ENCODE results near the gene TMEM263. TPM values are rescaled to one million over a fixed set of nuclear protein-coding genes. Genes with fewer than 3 reads are reported as not detected.
A peak's percentile ranks its signal among the peaks of the same experiment; 100 is the strongest.

TMEM263 gene
- total and polyA plus RNA-seq, 9 of the 15 experiments (the other 6 are each of a cell fraction or from before 2014, with no cell fraction given) = 12.6 to 36.7 (median 24.4) TPM

- TF ChIP-seq ZBTB26 (CRISPR knock-in tag; IDR thresholded peaks at IDR 0.05) = no peak
Measured at GRCh38 chr12:106986135-106986534, 30.4 kb downstream of the TMEM263 start (continued).

GRCh38 chr12:106986625-106987389 lies 31.1 kb downstream of the TMEM263 start, which contains the start of gene MTERF2:
TSS of gene MTERF2 (minus strand) at chr12:106987146. CDS start at chr12:106978714, 8,432 bp downstream.
- ATAC-seq (peak; percentile 96), DNase-seq (ENCODE audit: extremely low read depth in 1 of 4, low spot score in 3 of 4) (peak; percentile 97 to 98 (median 98)), FAIRE-seq (peak; percentile 88)
- ChIA-PET CTCF (ENCODE audit: low intra/inter-chr PET ratio) (no interaction called here), POLR2A (interaction anchor here (0.6 to 2.4 kb wide), 9 partner anchors 9 to 76 kb away, joined by 3 to 13 read pairs (median 3); partner anchors contain the start of gene TMEM263)
- Histone ChIP-seq H3K36me3 (ENCODE audit: control insufficient read depth, insufficient read depth, low read length) (peaks cover 37% of the 10 kb centered on the region), H3K4me3 (peak within 1 kb of the TSS; percentile 64), H3K4me2 (ENCODE audit: insufficient read depth, low read length) (peak within 1 kb of the TSS; percentile 91), H3K79me2 (ENCODE audit: control insufficient read depth, insufficient read depth, low read length) (peaks cover 38% of the 10 kb centered on the region), H3K9me3 (replicated peaks; ENCODE audit: control insufficient read depth, insufficient read depth, low read depth, low read length) (peaks cover 5% of the 10 kb centered on the region; the same call in 1 of the 2 replicates), H2AFZ (ENCODE audit: low read depth, low read length) (peak within 1 kb of the TSS; percentile 80), H3K9me1 (ENCODE audit: control insufficient read depth, insufficient read depth, low read length) (no peaks in the 10 kb centered on the region), H3K4me1 (replicated peaks in 1 of 2; ENCODE audit: control insufficient read depth in 2 of 2, insufficient read depth in 2 of 2, low read length in 2 of 2) (peaks cover 16 to 25% of the 10 kb centered on the region in 2 experiments), H4K20me1 (replicated peaks; ENCODE audit: control insufficient read depth, insufficient read depth, low read length) (no peaks in the 10 kb centered on the region), H3K9ac (ENCODE audit: insufficient read depth in 1 of 2, low read depth in 2 of 2, low read length in 2 of 2) (peak within 1 kb of the TSS; percentile 79 to 97), H3K27ac (ENCODE audit: extremely low read depth, low read depth, low read length) (peak within 1 kb of the TSS; percentile 85), H3K27me3 (ENCODE audit: control insufficient read depth in 2 of 2, insufficient read depth in 2 of 2, low read length in 2 of 2) (no peaks in the 10 kb centered on the region)
- TSS peak; percentile 58 for BruUV-seq (replicated peaks)
- intact Hi-C loops (cut with micrococcal nuclease) (loop anchor here (1.0 to 5.0 kb wide), 3 partner anchors 30 to 105 kb away; no protein-coding TSS in a partner anchor), in situ Hi-C loops (cut with MboI) (no loop called here)
- WGBS (ENCODE audit: insufficient coverage, low coverage, missing lambda C conversion rate) = under 1% methylated on average over 43 of the region's 50 CpGs
- TF ChIP-seq ZBTB33 (CRISPR knock-in tag; IDR thresholded peaks at IDR 0.05) (no peak), SRSF7 (optimal IDR thresholded peaks at IDR 0.05; ENCODE audit: low read depth, low read length) (no peak), HBP1 (CRISPR knock-in tag; IDR thresholded peaks at IDR 0.05) (no peak), ZNF778 (CRISPR knock-in tag; IDR thresholded peaks at IDR 0.05) (no peak), CBFA2T2 (conservative IDR thresholded peaks at IDR 0.05) (no peak), MLX (CRISPR knock-in tag; conservative IDR thresholded peaks at IDR 0.05) (no peak; a peak in 1 of 4 replicates), E2F5 (CRISPR knock-in tag; IDR thresholded peaks at IDR 0.05) (no peak), ZNF695 (CRISPR knock-in tag; IDR thresholded peaks at IDR 0.05) (no peak), POLR3A (IDR thresholded peaks at IDR 0.05; ENCODE audit: borderline replicate concordance, extremely low read depth, insufficient read depth, insufficient read length) (no peak), FIP1L1 (IDR thresholded peaks at IDR 0.05; ENCODE audit: low read depth, low read length, poor library complexity, severe bottlenecking) (no peak), MEIS2 (IDR thresholded peaks at IDR 0.05; ENCODE audit: partially characterized antibody) (no peak)
